ENCODE results near the gene USP9X.

DNA sequence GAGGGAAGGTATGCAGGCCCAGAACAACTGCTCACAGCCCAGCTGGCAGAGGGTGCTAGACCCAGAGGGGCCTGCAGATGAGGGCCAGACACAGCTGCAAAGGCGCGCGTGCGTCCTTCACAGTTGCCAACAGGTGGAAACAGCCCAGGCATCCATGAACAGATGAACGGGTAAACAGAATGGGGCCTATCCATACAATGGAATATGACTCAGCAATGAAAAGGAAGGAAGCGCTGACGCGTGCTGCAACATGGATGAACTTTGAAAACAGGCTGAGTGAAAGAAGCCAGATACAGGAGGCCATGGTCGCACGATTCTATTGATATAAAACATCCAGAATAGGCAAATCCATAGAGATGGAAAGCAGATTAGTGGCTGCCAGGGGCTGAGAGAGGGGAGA is 165.6 kb downstream of the USP9X start:
- no peak for TF ChIP-seq POLR2A (IDR thresholded peaks at IDR 0.05)
- TF ChIP-seq, protein P1, sequence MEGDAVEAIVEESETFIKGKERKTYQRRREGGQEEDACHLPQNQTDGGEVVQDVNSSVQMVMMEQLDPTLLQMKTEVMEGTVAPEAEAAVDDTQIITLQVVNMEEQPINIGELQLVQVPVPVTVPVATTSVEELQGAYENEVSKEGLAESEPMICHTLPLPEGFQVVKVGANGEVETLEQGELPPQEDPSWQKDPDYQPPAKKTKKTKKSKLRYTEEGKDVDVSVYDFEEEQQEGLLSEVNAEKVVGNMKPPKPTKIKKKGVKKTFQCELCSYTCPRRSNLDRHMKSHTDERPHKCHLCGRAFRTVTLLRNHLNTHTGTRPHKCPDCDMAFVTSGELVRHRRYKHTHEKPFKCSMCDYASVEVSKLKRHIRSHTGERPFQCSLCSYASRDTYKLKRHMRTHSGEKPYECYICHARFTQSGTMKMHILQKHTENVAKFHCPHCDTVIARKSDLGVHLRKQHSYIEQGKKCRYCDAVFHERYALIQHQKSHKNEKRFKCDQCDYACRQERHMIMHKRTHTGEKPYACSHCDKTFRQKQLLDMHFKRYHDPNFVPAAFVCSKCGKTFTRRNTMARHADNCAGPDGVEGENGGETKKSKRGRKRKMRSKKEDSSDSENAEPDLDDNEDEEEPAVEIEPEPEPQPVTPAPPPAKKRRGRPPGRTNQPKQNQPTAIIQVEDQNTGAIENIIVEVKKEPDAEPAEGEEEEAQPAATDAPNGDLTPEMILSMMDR (IDR thresholded peaks at IDR 0.05) = no peak
